CD4-positive, CD25-positive, alpha-beta regulatory T cell (primary cell): ENCODE measurements around the gene MSRB3. TPM values are rescaled to one million over a fixed set of nuclear protein-coding genes. Genes with fewer than 3 reads are reported as not detected.

ENCODE experiments used
- ATAC-seq, 2 donors: fragments of 150-1000 bp; cut with Tn5 transposase; one replicate each; pipeline ENCODE4 v1.10.0; 2021; ENCODE audit warnings: low read depth in 2 of 2, moderate number of reproducible peaks in 2 of 2, moderate library complexity in 1 of 2
- DNase-seq, 3 donors: peaks; one replicate each; pipeline versions ENCODE4 v3.0.0 to v3.0.0-alpha.2; 2012 to 2022; ENCODE audit warnings: mixed read lengths in 1 of 3
- H3K27ac ChIP-seq: one replicate; pipeline ENCODE4 v1.7.0; 2013; ENCODE audit warnings: mild to moderate bottlenecking, low read length; ENCODE audit not compliant: insufficient read depth, poor library complexity, severe bottlenecking
- H3K27me3 ChIP-seq: one replicate; pipeline ENCODE4 v1.7.0; 2013; ENCODE audit warnings: low read length; ENCODE audit not compliant: control insufficient read depth, insufficient read depth
- H3K36me3 ChIP-seq: one replicate; pipeline ENCODE4 v1.7.0; 2013; ENCODE audit warnings: mild to moderate bottlenecking, low read length, moderate library complexity; ENCODE audit not compliant: control insufficient read depth, insufficient read depth
- H3K4me1 ChIP-seq: 2 replicates; pipeline ENCODE4 v1.7.0; 2013; ENCODE audit warnings: mild to moderate bottlenecking, low read length; ENCODE audit not compliant: insufficient read depth, control insufficient read depth, poor library complexity, severe bottlenecking
- H3K4me3 ChIP-seq: one replicate; pipeline ENCODE4 v1.7.0; 2013; ENCODE audit warnings: low read depth, mild to moderate bottlenecking, low read length, moderate library complexity
- H3K9me3 ChIP-seq, 2 experiments: 1 replicate in 1 of 2; 2 replicates in 1 of 2; pipeline ENCODE4 v1.7.0; 2013; ENCODE audit warnings: low read length in 2 of 2, mild to moderate bottlenecking in 1 of 2, moderate library complexity in 1 of 2; ENCODE audit not compliant: control insufficient read depth in 2 of 2
- H3K27ac Mint-ChIP-seq, 3 donors: one replicate each; pipeline ENCODE4 v1.8.0; 2020 to 2022; ENCODE audit warnings: mild to moderate bottlenecking in 3 of 3, mixed read lengths in 3 of 3, moderate library complexity in 2 of 3
- H3K27me3 Mint-ChIP-seq: one replicate; pipeline ENCODE4 v1.8.0; 2022; ENCODE audit warnings: mild to moderate bottlenecking, mixed read lengths
- H3K36me3 Mint-ChIP-seq: one replicate; pipeline ENCODE4 v1.8.0; 2020; ENCODE audit warnings: mixed read lengths
- H3K4me1 Mint-ChIP-seq, 4 donors: one replicate each; pipeline ENCODE4 v1.8.0; 2020 to 2022; ENCODE audit warnings: mixed read lengths in 4 of 4, mild to moderate bottlenecking in 1 of 4
- H3K4me3 Mint-ChIP-seq, 4 donors: one replicate each; pipeline ENCODE4 v1.8.0; 2020 to 2022; ENCODE audit warnings: mild to moderate bottlenecking in 4 of 4, mixed read lengths in 4 of 4, moderate library complexity in 3 of 4
- H3K9me3 Mint-ChIP-seq, 7 donors: one replicate each; pipeline ENCODE4 v1.8.0; 2020 to 2022; ENCODE audit warnings: mixed read lengths in 7 of 7, mild to moderate bottlenecking in 3 of 7, moderate library complexity in 2 of 7
- polyA plus RNA-seq, 4 donors: library from polyadenylated mRNA; unstranded; fragments of 300-500 nt; fragmentation: Illumina TruSeq; gene quantifications; one replicate each; pipeline ENCODE4 v1.2.3, GENCODE V29; 2021
- total RNA-seq: library from RNA; stranded (reverse); gene quantifications from one replicate; pipeline ENCODE4 v1.2.3, GENCODE V29; 2022

Gene MSRB3
- total and polyA plus RNA-seq, 5 donors from 2014 or later: 1.8 TPM; not detected in 4

DNA sequence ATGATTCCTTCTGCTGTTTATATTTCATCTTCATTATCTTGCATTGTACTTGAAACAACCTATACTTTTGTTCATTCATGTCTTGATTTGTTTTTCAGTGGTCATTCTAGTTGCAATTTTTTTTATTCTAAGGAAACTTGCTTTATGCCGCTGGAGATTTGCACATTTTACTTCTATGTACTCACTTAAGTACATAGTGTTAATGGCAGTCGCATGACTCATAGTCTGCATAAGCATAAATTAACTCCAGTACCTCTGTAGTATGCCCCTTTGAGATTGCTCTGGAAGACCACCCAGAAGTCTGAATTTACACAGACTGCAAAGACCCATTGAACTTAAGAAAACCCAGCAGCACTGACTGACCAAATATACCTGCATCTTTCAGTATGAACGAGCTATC is 77.0 kb downstream of the MSRB3 start:
- Mint-ChIP-seq H3K27me3 (no peaks in the 10 kb centered on the region), H3K4me3 (no peak overlapping the region), H3K9me3 (peaks cover 0 to 3% (median 0%) of the 10 kb centered on the region in 7 donors), H3K27ac (no peak overlapping the region), H3K36me3 (no peaks in the 10 kb centered on the region), H3K4me1 (no peaks in the 10 kb centered on the region)
- Histone ChIP-seq H3K36me3 (no peaks in the 10 kb centered on the region), H3K27ac (no peak overlapping the region), H3K9me3 (no peaks in the 10 kb centered on the region), H3K4me1 (no peaks in the 10 kb centered on the region), H3K4me3 (no peak overlapping the region), H3K27me3 (no peaks in the 10 kb centered on the region)
- no peak for ATAC-seq
- no peak for DNase-seq

DNA sequence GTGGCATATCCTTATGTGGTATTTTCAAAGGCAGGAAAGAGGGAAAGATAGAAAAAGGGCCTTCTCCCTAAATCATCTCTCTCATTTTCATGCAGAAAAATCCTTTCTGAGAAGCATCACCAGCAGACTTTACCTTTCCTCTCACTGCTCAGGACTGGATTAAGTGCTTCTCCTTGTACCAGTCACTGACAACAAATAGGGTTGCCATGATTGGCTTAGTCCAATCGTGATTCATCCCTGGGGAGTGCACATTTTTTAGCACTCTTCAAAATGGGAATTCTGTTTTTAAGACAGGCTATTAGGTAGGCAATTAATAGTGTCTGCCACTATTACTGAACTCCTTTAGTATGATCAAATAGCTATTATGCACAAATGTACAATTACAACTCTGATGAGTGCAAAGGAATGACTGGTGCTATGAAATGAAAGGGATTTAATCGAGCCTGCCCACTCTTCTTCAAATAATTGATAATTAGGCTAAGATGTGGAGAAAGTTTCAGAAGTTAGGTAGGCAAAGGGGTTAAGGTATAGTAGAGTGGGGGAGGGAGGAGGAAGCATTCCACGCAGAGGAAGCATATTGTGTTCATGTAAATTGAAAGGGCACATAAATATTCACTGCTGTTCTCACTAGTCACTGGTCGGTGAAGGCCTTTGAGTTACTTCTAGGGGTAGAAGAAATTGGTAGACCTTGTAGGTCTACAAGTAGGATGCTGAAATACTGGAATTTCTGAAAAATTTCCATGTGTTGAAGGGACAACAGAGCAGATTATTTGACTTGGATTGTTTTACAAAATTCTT is 84.0 kb downstream of the MSRB3 start:
- Mint-ChIP-seq H3K9me3 (no peaks in the 10 kb centered on the region), H3K36me3 (no peaks in the 10 kb centered on the region), H3K27ac (no peak overlapping the region), H3K4me3 (no peak overlapping the region), H3K27me3 (no peaks in the 10 kb centered on the region), H3K4me1 (no peaks in the 10 kb centered on the region)
- H3K4me3 ChIP-seq: no peak overlapping the region
- H3K4me1 ChIP-seq: no peaks in the 10 kb centered on the region
- DNase-seq (no peak), ATAC-seq (no peak)
- no peak overlapping the region for H3K27ac ChIP-seq
- H3K27me3 ChIP-seq: no peaks in the 10 kb centered on the region
- no peaks in the 10 kb centered on the region for H3K9me3 ChIP-seq
- no peaks in the 10 kb centered on the region for H3K36me3 ChIP-seq

DNA sequence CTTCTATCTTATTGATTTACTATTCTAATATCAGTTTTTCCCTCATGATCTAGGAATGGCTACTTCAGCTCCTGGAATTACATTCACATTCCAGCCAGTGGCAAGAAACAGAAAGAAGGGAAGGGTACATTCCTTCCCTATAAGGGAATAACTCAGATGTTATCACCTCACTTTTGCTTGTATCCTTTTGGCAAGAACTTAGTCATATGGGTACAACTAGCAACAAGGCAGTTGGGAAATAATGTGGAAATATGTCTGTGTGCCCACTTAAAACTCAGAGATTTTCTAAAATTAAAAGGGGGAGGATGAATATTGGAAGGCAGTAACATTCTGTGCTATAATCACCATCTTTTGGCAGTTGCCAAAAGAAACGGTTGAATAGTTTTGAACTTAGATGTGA is 85.6 kb downstream of the MSRB3 start:
- Histone ChIP-seq H3K27ac (no peak overlapping the region), H3K4me3 (no peak overlapping the region), H3K27me3 (no peaks in the 10 kb centered on the region), H3K4me1 (no peaks in the 10 kb centered on the region), H3K9me3 (no peaks in the 10 kb centered on the region), H3K36me3 (no peaks in the 10 kb centered on the region)
- DNase-seq (no peak), ATAC-seq (no peak)
- H3K27ac Mint-ChIP-seq: no peak overlapping the region
- no peaks in the 10 kb centered on the region for H3K27me3 Mint-ChIP-seq
- H3K9me3 Mint-ChIP-seq: no peaks in the 10 kb centered on the region
- H3K36me3 Mint-ChIP-seq: no peaks in the 10 kb centered on the region
- H3K4me3 Mint-ChIP-seq: no peak overlapping the region
- H3K4me1 Mint-ChIP-seq: no peaks in the 10 kb centered on the region

DNA sequence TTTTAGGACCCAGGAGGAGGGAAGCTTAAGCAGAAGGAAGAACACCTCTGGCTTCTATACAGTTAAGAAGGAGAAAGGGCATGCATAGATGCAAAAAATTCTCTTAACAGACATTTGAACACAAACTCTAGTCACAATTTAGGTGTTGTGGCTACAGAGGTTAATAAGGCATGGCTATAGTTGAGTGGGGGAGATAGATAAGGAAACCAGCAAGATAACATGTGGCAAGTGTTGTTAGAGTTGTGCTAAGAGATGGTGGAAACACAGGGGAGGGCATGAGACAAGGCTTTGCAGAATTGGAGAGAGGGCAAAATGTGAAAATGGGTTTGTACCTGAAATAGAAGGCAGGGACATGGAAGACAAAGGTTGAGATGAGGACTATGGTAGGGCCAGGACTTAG is 88.9 kb downstream of the MSRB3 start:
- no peak overlapping the region for H3K4me3 ChIP-seq
- Mint-ChIP-seq H3K27ac (no peak overlapping the region), H3K9me3 (no peaks in the 10 kb centered on the region), H3K4me1 (no peaks in the 10 kb centered on the region), H3K36me3 (no peaks in the 10 kb centered on the region), H3K27me3 (no peaks in the 10 kb centered on the region), H3K4me3 (no peak overlapping the region)
- H3K27me3 ChIP-seq: no peaks in the 10 kb centered on the region
- no peak for DNase-seq
- H3K27ac ChIP-seq: no peak overlapping the region
- H3K36me3 ChIP-seq: no peaks in the 10 kb centered on the region
- no peaks in the 10 kb centered on the region for H3K4me1 ChIP-seq
- no peak for ATAC-seq
- no peaks in the 10 kb centered on the region for H3K9me3 ChIP-seq

DNA sequence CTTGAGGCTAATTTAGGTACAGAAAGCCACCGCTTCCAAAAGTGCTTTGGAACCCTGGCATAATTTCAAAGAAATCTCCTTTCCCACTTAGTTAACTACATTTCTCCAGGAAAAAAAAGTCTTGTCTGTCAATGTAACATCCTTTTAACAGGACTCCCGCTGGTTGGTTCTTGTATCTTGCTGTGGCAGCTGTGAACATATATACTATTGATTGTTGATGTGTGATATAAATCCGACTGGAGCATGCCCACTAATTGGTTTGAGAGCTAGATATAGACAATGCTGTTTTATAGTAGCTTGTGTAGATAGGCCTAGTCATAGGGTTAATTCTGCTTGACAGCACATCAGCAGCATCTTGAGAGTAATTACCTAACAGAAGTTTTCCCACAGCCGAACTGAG is 89.6 kb downstream of the MSRB3 start:
- no peaks in the 10 kb centered on the region for H3K9me3 ChIP-seq
- Mint-ChIP-seq H3K27me3 (no peaks in the 10 kb centered on the region), H3K4me3 (no peak overlapping the region), H3K9me3 (no peaks in the 10 kb centered on the region), H3K36me3 (no peaks in the 10 kb centered on the region), H3K4me1 (no peaks in the 10 kb centered on the region), H3K27ac (no peak overlapping the region)
- H3K36me3 ChIP-seq: no peaks in the 10 kb centered on the region
- no peaks in the 10 kb centered on the region for H3K27me3 ChIP-seq
- DNase-seq: no peak
- no peak overlapping the region for H3K27ac ChIP-seq
- no peak for ATAC-seq
- H3K4me1 ChIP-seq: no peaks in the 10 kb centered on the region
- no peak overlapping the region for H3K4me3 ChIP-seq

DNA sequence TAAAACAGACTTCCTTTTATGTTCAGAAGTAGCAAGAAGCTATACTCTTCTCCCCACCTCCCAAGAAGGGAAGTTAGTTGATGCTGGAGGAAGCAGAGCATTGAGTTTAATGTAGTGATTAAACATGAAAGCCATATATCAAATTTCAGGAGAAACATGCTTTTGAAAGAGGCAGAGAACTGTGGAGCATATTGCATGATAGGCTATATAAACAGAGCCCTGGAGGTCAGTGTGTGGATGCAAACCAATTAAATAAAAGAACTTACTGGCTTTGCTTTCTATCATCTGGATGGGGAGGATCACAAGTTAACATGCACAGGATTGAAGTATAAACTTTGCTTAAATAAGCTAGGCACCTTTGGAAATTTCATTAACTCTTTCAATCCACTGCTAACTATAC is 94.1 kb downstream of the MSRB3 start:
- no peaks in the 10 kb centered on the region for H3K36me3 ChIP-seq
- no peak overlapping the region for H3K4me3 Mint-ChIP-seq
- no peaks in the 10 kb centered on the region for H3K4me1 ChIP-seq
- DNase-seq (no peak), ATAC-seq (no peak)
- peaks cover 7% of the 10 kb centered on the region for H3K27me3 Mint-ChIP-seq
- no peaks in the 10 kb centered on the region for H3K36me3 Mint-ChIP-seq
- no peak overlapping the region for H3K27ac Mint-ChIP-seq
- no peaks in the 10 kb centered on the region for H3K9me3 ChIP-seq
- H3K4me3 ChIP-seq: no peak overlapping the region
- peaks cover 0 to 4% (median 0%) of the 10 kb centered on the region in 7 donors for H3K9me3 Mint-ChIP-seq
- H3K4me1 Mint-ChIP-seq: no peaks in the 10 kb centered on the region
- no peak overlapping the region for H3K27ac ChIP-seq
- H3K27me3 ChIP-seq: no peaks in the 10 kb centered on the region

DNA sequence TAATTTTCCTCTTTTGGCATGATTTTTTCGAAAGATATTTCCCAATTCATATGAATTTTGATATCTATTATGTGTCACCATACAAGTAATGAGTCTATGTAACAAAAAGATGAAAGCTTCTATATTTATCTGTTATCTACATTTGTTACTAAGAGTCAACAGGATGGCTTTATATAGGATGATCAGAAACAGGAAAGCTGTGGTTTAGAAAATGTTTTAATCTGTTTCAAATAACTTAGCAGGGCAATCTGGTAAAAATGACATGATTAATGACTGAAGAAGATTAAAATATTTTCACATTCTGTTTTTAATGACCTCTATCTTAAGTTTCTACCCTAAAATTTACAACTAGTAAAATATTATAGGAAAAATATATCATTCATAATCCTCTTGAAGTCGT is 105.8 kb downstream of the MSRB3 start:
- Histone ChIP-seq H3K4me3 (no peak overlapping the region), H3K9me3 (no peaks in the 10 kb centered on the region), H3K4me1 (no peaks in the 10 kb centered on the region), H3K27ac (no peak overlapping the region), H3K36me3 (no peaks in the 10 kb centered on the region), H3K27me3 (no peaks in the 10 kb centered on the region)
- Mint-ChIP-seq H3K4me1 (no peaks in the 10 kb centered on the region), H3K4me3 (no peak overlapping the region), H3K27me3 (no peaks in the 10 kb centered on the region), H3K27ac (no peak overlapping the region), H3K9me3 (peaks cover 0 to 1% (median 0%) of the 10 kb centered on the region in 7 donors), H3K36me3 (no peaks in the 10 kb centered on the region)
- ATAC-seq (no peak), DNase-seq (no peak)

DNA sequence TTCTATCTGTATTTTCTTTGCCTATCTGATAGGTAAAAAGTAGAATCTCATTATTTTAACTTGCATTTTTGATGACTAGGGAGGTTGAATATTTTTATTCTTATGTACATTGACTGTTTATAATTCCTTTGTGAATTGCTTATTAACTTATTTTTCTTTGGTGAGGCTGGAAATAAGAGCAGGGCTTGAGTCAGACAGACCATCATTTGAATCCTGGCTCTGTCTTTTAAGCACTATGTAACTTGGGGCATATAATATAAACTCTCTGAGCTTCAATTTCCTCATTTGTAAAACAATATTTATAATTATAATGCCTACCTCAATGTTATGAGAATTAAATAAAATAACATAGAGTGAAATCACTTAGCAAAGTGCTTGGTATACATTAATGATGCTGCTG is 108.9 kb downstream of the MSRB3 start:
- no peaks in the 10 kb centered on the region for H3K4me1 ChIP-seq

More for the DNA sequence above, 108.9 kb downstream of the MSRB3 start:
- no peaks in the 10 kb centered on the region for H3K4me1 Mint-ChIP-seq
- H3K4me3 Mint-ChIP-seq: no peak overlapping the region
- H3K27ac Mint-ChIP-seq: no peak overlapping the region
- DNase-seq (no peak), ATAC-seq (no peak)
- H3K9me3 ChIP-seq: no peaks in the 10 kb centered on the region
- H3K27me3 ChIP-seq: no peaks in the 10 kb centered on the region
- no peak overlapping the region for H3K4me3 ChIP-seq
- peaks cover 0 to 1% (median 0%) of the 10 kb centered on the region in 7 donors for H3K9me3 Mint-ChIP-seq
- no peaks in the 10 kb centered on the region for H3K36me3 ChIP-seq
- H3K27ac ChIP-seq: no peak overlapping the region
- no peaks in the 10 kb centered on the region for H3K27me3 Mint-ChIP-seq
- no peaks in the 10 kb centered on the region for H3K36me3 Mint-ChIP-seq
